Astrocyte (in vitro differentiated cells and primary cell): ENCODE results near the gene PLCL2. TPM values are rescaled to one million over a fixed set of nuclear protein-coding genes. Genes with fewer than 3 reads are reported as not detected.

Experiments used
- DNase-seq: peaks from one replicate; pipeline ENCODE4 v3.0.0-alpha.2; 2010; ENCODE audit warnings: low read depth
- FAIRE-seq: peaks from 2 replicates; lab custom pipeline; 2011; peaks lifted over from hg19 to GRCh38; lab: Jason Lieb, UNC
- H2AFZ ChIP-seq: 2 replicates; pipeline ENCODE4 v1.6.0; 2012; ENCODE audit warnings: low read depth, low read length, inconsistent platforms
- H3K27ac ChIP-seq: 2 replicates; pipeline ENCODE4 v1.5.1; 2011; ENCODE audit warnings: low read depth, low read length, inconsistent platforms
- H3K27me3 ChIP-seq: 2 replicates; pipeline ENCODE4 v1.6.0; 2011; ENCODE audit warnings: low read length, inconsistent platforms; ENCODE audit not compliant: insufficient read depth
- H3K36me3 ChIP-seq: 2 replicates; pipeline ENCODE4 v1.5.1; 2011; ENCODE audit warnings: low read length, inconsistent platforms; ENCODE audit not compliant: insufficient read depth
- H3K4me1 ChIP-seq: 2 replicates; pipeline ENCODE4 v1.5.1; 2011; ENCODE audit warnings: low read length, inconsistent platforms; ENCODE audit not compliant: insufficient read depth
- H3K4me2 ChIP-seq: 2 replicates; pipeline ENCODE4 v1.6.0; 2012; ENCODE audit warnings: low read length, inconsistent platforms
- H3K4me3 ChIP-seq: 2 replicates; pipeline ENCODE4 v1.5.1; 2011; ENCODE audit warnings: low read depth, mild to moderate bottlenecking, low read length, inconsistent platforms; ENCODE audit not compliant: insufficient read depth
- H3K79me2 ChIP-seq: 2 replicates; pipeline ENCODE4 v1.6.0; 2012; ENCODE audit warnings: mild to moderate bottlenecking, low read length, inconsistent platforms; ENCODE audit not compliant: insufficient read depth
- H3K9ac ChIP-seq: 2 replicates; pipeline ENCODE4 v1.6.0; 2012; ENCODE audit warnings: mild to moderate bottlenecking, low read length, inconsistent platforms
- H3K9me3 ChIP-seq: 2 replicates; pipeline ENCODE4 v1.5.1; 2012; ENCODE audit warnings: low read depth, mild to moderate bottlenecking, low read length, inconsistent platforms; ENCODE audit not compliant: insufficient read depth
- H4K20me1 ChIP-seq: 2 replicates; pipeline ENCODE4 v1.6.0; 2012; ENCODE audit warnings: low read length, inconsistent platforms; ENCODE audit not compliant: insufficient read depth
- H3K27ac Mint-ChIP-seq: one replicate; pipeline ENCODE4 v1.8.0; 2021; ENCODE audit warnings: mild to moderate bottlenecking, mixed read lengths; ENCODE audit not compliant: unreplicated experiment
- H3K27me3 Mint-ChIP-seq: one replicate; pipeline ENCODE4 v1.8.0; 2021; ENCODE audit warnings: low read depth, mixed read lengths; ENCODE audit not compliant: unreplicated experiment
- H3K36me3 Mint-ChIP-seq: one replicate; pipeline ENCODE4 v1.8.0; 2021; ENCODE audit warnings: low read depth, mixed read lengths; ENCODE audit not compliant: unreplicated experiment
- H3K4me1 Mint-ChIP-seq: one replicate; pipeline ENCODE4 v1.8.0; 2021; ENCODE audit warnings: low read depth, mixed read lengths; ENCODE audit not compliant: unreplicated experiment
- H3K4me3 Mint-ChIP-seq: one replicate; pipeline ENCODE4 v1.8.0; 2021; ENCODE audit warnings: mild to moderate bottlenecking, moderate library complexity, mixed read lengths; ENCODE audit not compliant: unreplicated experiment
- H3K9me3 Mint-ChIP-seq: one replicate; pipeline ENCODE4 v1.8.0; 2021; ENCODE audit warnings: mild to moderate bottlenecking, mixed read lengths; ENCODE audit not compliant: unreplicated experiment
- CTCF ChIP-seq: IDR thresholded peaks from 2 replicates; pipeline ENCODE4 v1.5.1; 2011; ENCODE audit warnings: low read depth, mild to moderate bottlenecking, inconsistent platforms, low read length, moderate library complexity; ENCODE audit not compliant: insufficient read depth
- EZH2 ChIP-seq: IDR thresholded peaks from 2 replicates; pipeline ENCODE4 v1.6.1; 2012; ENCODE audit warnings: mild to moderate bottlenecking, low read length, inconsistent platforms; ENCODE audit not compliant: insufficient read depth
- total RNA-seq: library from RNA; stranded (reverse); gene quantifications from 2 replicates; pipeline ENCODE4 v1.2.1, GENCODE V29; 2021

The PLCL2 gene
- total RNA-seq, 1 donor from 2014 or later, result 3.9 TPM

DNA sequence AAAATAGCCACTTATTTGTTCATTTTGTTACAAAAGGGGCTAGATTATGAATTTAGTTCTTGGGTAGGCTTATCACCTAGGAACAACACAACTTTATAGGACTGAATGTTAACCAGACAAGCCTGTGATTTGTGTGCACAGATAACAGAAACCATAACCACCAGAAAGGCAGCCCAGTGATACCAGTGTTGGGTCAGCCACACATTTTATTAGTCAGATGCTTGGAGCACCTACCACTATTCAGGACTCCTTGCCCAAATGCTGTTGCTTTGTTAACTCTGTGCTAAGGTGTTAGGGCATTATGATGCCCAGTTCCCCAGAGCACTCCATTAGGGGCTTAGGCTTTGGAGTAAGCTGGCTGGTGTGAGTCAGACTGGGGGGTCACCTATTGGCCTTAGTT is 22.5 kb downstream of the PLCL2 start:
- no peaks in the 10 kb centered on the region for H4K20me1 ChIP-seq
- no peaks in the 10 kb centered on the region for H3K9me3 Mint-ChIP-seq
- H3K79me2 ChIP-seq, result peaks cover 3% of the 10 kb centered on the region
- FAIRE-seq (no peak), DNase-seq (peak; percentile 47)
- TF ChIP-seq EZH2 (no peak), CTCF (no peak)
- H3K4me1 ChIP-seq, result peaks cover 15% of the 10 kb centered on the region
- peaks cover 6% of the 10 kb centered on the region for H3K4me1 Mint-ChIP-seq
- H3K36me3 ChIP-seq, result no peaks in the 10 kb centered on the region
- H3K4me3 Mint-ChIP-seq, result no peak overlapping the region
- H3K9ac ChIP-seq, result no peak overlapping the region
- no peaks in the 10 kb centered on the region for H3K27me3 Mint-ChIP-seq
- H3K36me3 Mint-ChIP-seq, result no peaks in the 10 kb centered on the region
- no peaks in the 10 kb centered on the region for H3K27me3 ChIP-seq
- H3K4me3 ChIP-seq, result no peak overlapping the region
- peak overlapping the region; percentile 60 for H3K4me2 ChIP-seq
- no peak overlapping the region for H2AFZ ChIP-seq
- no peak overlapping the region for H3K27ac Mint-ChIP-seq
- no peak overlapping the region for H3K27ac ChIP-seq
- H3K9me3 ChIP-seq, result no peaks in the 10 kb centered on the region

DNA sequence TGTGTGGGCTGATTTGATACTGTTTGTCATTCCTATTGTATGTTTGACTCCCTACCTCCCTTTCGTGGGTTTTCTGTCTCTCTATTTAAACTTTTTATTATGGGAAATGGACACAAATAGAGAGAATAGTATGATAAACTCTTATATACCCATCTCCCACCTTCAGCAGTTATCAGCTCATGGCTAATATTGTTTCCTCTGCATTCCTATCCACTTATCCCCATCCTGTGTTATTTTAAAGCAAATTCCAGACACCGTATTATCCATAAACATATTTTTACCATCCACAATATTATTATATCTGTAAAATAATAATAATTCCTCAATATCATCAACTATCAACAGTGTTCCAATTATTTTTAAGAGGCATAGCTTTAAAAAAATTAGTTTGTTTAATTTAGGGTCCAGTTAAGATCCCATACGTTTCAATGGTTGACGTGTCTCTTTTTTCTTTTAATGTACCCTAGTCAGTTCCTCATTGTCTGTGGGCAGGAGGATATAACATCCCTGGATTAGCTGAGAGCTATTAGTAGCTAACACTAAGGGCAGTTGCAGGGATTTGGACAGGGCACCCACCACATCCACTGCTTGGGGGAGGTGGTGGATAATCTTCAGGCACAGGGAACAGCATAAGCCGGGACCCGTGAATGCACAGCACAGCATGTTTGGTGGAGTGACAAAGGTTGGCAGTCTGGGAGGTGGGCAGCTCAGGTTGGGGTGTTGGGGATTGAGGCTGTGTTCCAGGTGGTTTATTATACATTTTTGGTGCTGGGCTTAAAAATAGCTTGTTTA is 23.5 kb downstream of the PLCL2 start:
- Mint-ChIP-seq H3K36me3 (no peaks in the 10 kb centered on the region), H3K27me3 (no peaks in the 10 kb centered on the region)
- H3K4me2 ChIP-seq, result no peak overlapping the region

More for the DNA sequence above, 23.5 kb downstream of the PLCL2 start:
- H3K27ac Mint-ChIP-seq, result no peak overlapping the region
- Histone ChIP-seq H3K4me3 (no peak overlapping the region), H3K4me1 (peaks cover 15% of the 10 kb centered on the region), H3K9ac (no peak overlapping the region), H2AFZ (no peak overlapping the region), H3K27ac (no peak overlapping the region), H3K36me3 (no peaks in the 10 kb centered on the region), H3K79me2 (peaks cover 3% of the 10 kb centered on the region), H3K9me3 (no peaks in the 10 kb centered on the region), H4K20me1 (no peaks in the 10 kb centered on the region), H3K27me3 (no peaks in the 10 kb centered on the region)
- no peak overlapping the region for H3K4me3 Mint-ChIP-seq
- TF ChIP-seq CTCF (no peak), EZH2 (no peak)
- no peak for FAIRE-seq
- DNase-seq, result no peak
- peaks cover 6% of the 10 kb centered on the region for H3K4me1 Mint-ChIP-seq
- no peaks in the 10 kb centered on the region for H3K9me3 Mint-ChIP-seq
